ENCODE results near the gene CSTPP1.

- TF ChIP-seq CTCF (IDR thresholded peaks at IDR 0.05; ENCODE audit: low read depth, low read length, poor library complexity, severe bottlenecking) (no peak), EZH2phosphoT487 (IDR thresholded peaks at IDR 0.05; ENCODE audit: borderline replicate concordance, low read length) (no peak)
Observed at GRCh38 chr11:47061429-47062178, 125.0 kb downstream of the CSTPP1 start.

All from DOHH2 (cell line).